ENCODE data around the gene ARL6IP5. TPM values are rescaled to one million over a fixed set of nuclear protein-coding genes. Genes with fewer than 3 reads are reported as not detected.

The ARL6IP5 gene
- polyA plus RNA-seq, 3 donors = 69.3 to 458 (median 430) TPM

GRCh38 chr3:69052472-69052898 lies 32.3 kb upstream of the ARL6IP5 start:
- peak overlapping the region; percentile 92 for H3K9ac ChIP-seq (ENCODE audit: insufficient read depth, low read length, poor library complexity, severe bottlenecking)
- peaks cover 47 to 64% of the 10 kb centered on the region in 2 donors for H3K36me3 ChIP-seq (replicated peaks in 1 of 2; ENCODE audit: control insufficient read depth in 1 of 2, insufficient read depth in 2 of 2, low read length in 2 of 2)
- H3K27ac Mint-ChIP-seq = peak overlapping the region; percentile 96 to 99 (median 99)
- WGBS (ENCODE audit: insufficient coverage) = 0% methylated on average over 6 of the region's 9 CpGs
- peak overlapping the region; percentile 89 for H2AFZ ChIP-seq (ENCODE audit: insufficient read depth, low read depth, low read length, poor library complexity, severe bottlenecking)
- H3K27me3 Mint-ChIP-seq (ENCODE audit: low read depth in 3 of 3) = peaks cover 0 to 2% (median 0%) of the 10 kb centered on the region in 3 donors
- intact Hi-C loops (cut with micrococcal nuclease) = loop anchor here in 1 of 2 donors (5.0 kb wide), 1 partner anchor 35 kb away; no protein-coding TSS in a partner anchor
- no peaks in the 10 kb centered on the region for H3K27me3 ChIP-seq (ENCODE audit: control insufficient read depth in 2 of 2, insufficient read depth in 2 of 2, low read length in 2 of 2)
- peaks cover 38 to 50% of the 10 kb centered on the region in 2 donors for H3K36me3 Mint-ChIP-seq
- H4K20me1 ChIP-seq (ENCODE audit: insufficient read depth, low read length) = peaks cover 27% of the 10 kb centered on the region
- peak overlapping the region; percentile 95 to 97 for H3K4me3 Mint-ChIP-seq
- H3K4me1 Mint-ChIP-seq = peaks cover 23% of the 10 kb centered on the region
- peaks cover 0 to 2% (median 0%) of the 10 kb centered on the region in 7 donors for H3K9me3 Mint-ChIP-seq
- peak overlapping the region; percentile 86 to 95 for H3K27ac ChIP-seq (ENCODE audit: low read depth in 1 of 2, low read length in 2 of 2)
- H3K79me2 ChIP-seq (ENCODE audit: insufficient read depth, low read length) = peaks cover 49% of the 10 kb centered on the region
- no peak for DNase-seq
- peak overlapping the region; percentile 86 to 96 (median 91) for H3K4me3 ChIP-seq (replicated peaks in 1 of 3; ENCODE audit: low read depth in 2 of 3, low read length in 3 of 3)
- peaks cover 15 to 31% of the 10 kb centered on the region in 2 donors for H3K4me1 ChIP-seq (ENCODE audit: control insufficient read depth in 1 of 2, insufficient read depth in 2 of 2, low read length in 2 of 2)
- H3K4me2 ChIP-seq (replicated peaks; ENCODE audit: extremely low read depth, low read length, poor library complexity, severe bottlenecking) = peak overlapping the region; percentile 78
- H3K9me3 ChIP-seq (replicated peaks in 1 of 2; ENCODE audit: control insufficient read depth in 1 of 2, insufficient read depth in 1 of 2, low read length in 2 of 2) = no peaks in the 10 kb centered on the region
- no peak for TF ChIP-seq CTCF (IDR thresholded peaks at IDR 0.05)

GRCh38 chr3:69058180-69058946 lies 26.4 kb upstream of the ARL6IP5 start:
- Mint-ChIP-seq H3K27ac (peak overlapping the region; percentile 54 to 87 (median 63)), H3K27me3 (ENCODE audit: low read depth in 3 of 3) (peaks cover 0 to 1% (median 0%) of the 10 kb centered on the region in 3 donors), H3K4me1 (peaks cover 13% of the 10 kb centered on the region), H3K4me3 (no peak overlapping the region), H3K36me3 (peaks cover 62 to 89% of the 10 kb centered on the region in 2 donors), H3K9me3 (no peaks in the 10 kb centered on the region)
- TF ChIP-seq CTCF (IDR thresholded peaks at IDR 0.05) = no peak
- Histone ChIP-seq H3K4me1 (ENCODE audit: control insufficient read depth in 1 of 2, insufficient read depth in 2 of 2, low read length in 2 of 2) (peaks cover 8 to 13% of the 10 kb centered on the region in 2 donors), H3K79me2 (ENCODE audit: insufficient read depth, low read length) (peaks cover 10% of the 10 kb centered on the region), H3K4me2 (replicated peaks; ENCODE audit: extremely low read depth, low read length, poor library complexity, severe bottlenecking) (no peak overlapping the region), H3K27me3 (ENCODE audit: control insufficient read depth in 2 of 2, insufficient read depth in 2 of 2, low read length in 2 of 2) (no peaks in the 10 kb centered on the region), H3K4me3 (replicated peaks in 1 of 3; ENCODE audit: low read depth in 2 of 3, low read length in 3 of 3) (no peak overlapping the region), H3K9me3 (replicated peaks in 1 of 2; ENCODE audit: control insufficient read depth in 1 of 2, insufficient read depth in 1 of 2, low read length in 2 of 2) (no peaks in the 10 kb centered on the region), H3K9ac (ENCODE audit: insufficient read depth, low read length, poor library complexity, severe bottlenecking) (no peak overlapping the region), H2AFZ (ENCODE audit: insufficient read depth, low read depth, low read length, poor library complexity, severe bottlenecking) (peak overlapping the region; percentile 16), H3K36me3 (replicated peaks in 1 of 2; ENCODE audit: control insufficient read depth in 1 of 2, insufficient read depth in 2 of 2, low read length in 2 of 2) (peaks cover 82 to 99% of the 10 kb centered on the region in 2 donors), H4K20me1 (ENCODE audit: insufficient read depth, low read length) (peaks cover 13% of the 10 kb centered on the region), H3K27ac (ENCODE audit: low read depth in 1 of 2, low read length in 2 of 2) (peak overlapping the region in 1 of 2 donors; percentile 64)
- peak in 2 of 3 donors; percentile 14 to 18 for DNase-seq
- no CpG with 5 or more reads among the region's 3 CpGs for WGBS (ENCODE audit: insufficient coverage)
- intact Hi-C loops (cut with micrococcal nuclease) = no loop called here
